Psoas muscle (tissue), 8 donors: ENCODE results near the gene SLF2. TPM values are rescaled to one million over a fixed set of nuclear protein-coding genes. Genes with fewer than 3 reads are reported as not detected.

Source experiments
- ATAC-seq, 4 donors: fragments of 200-7000 bp; cut with Tn5 transposase; one replicate each; pipeline ENCODE4 v1.9.1; 2020; ENCODE audit warnings: moderate library complexity in 3 of 4, mild to moderate bottlenecking in 2 of 4
- DNase-seq, 2 donors: peaks; one replicate each; pipeline ENCODE4 v3.0.0-alpha.2; 2020
- H3K27ac ChIP-seq: fragments of 200-600 bp; one replicate; pipeline ENCODE4 v1.8.0; 2022
- H3K27me3 ChIP-seq, 3 donors: fragments of 200-600 bp in 1 of 3; one replicate each; pipeline versions ENCODE4 v1.6.1 to v1.8.0; 2013 to 2022; ENCODE audit warnings: low read length in 2 of 3, mild to moderate bottlenecking in 2 of 3, moderate library complexity in 1 of 3; ENCODE audit not compliant: insufficient read depth in 3 of 3
- H3K36me3 ChIP-seq, 2 donors: fragments of 200-600 bp in 1 of 2; one replicate each; pipeline versions ENCODE4 v1.6.1 to v1.8.0; 2013 to 2022; ENCODE audit warnings: low read depth in 1 of 2, mild to moderate bottlenecking in 1 of 2, moderate library complexity in 1 of 2; ENCODE audit not compliant: insufficient read depth in 1 of 2
- H3K4me1 ChIP-seq: fragments of 200-600 bp; one replicate; pipeline ENCODE4 v1.8.0; 2022
- H3K4me3 ChIP-seq: fragments of 200-600 bp; one replicate; pipeline ENCODE4 v1.8.0; 2022; ENCODE audit warnings: mild to moderate bottlenecking
- H3K9me3 ChIP-seq: fragments of 200-600 bp; one replicate; pipeline ENCODE4 v1.8.0; 2022
- WGBS, 3 donors: extraction: QIAGEN DNeasy Blood & Tissue Kit; methylation state at CpG; one replicate each; pipeline versions ENCODE4 v1.1.6 to v1.1.7; 2013; 5-methylcytosine and 5-hydroxymethylcytosine counted together
- intact Hi-C, 2 donors: fragments of 100-400 bp; cut with DNase I; formaldehyde crosslinking; loops; one replicate each; pipeline versions ENCODE4 v1.11.0 to v1.14.2; 2022
- polyA plus RNA-seq, 3 donors: library from polyadenylated mRNA; stranded (reverse); fragments of 200-250 nt; gene quantifications; one replicate each; pipeline ENCODE4 v1.2.3, GENCODE V29; 2013
- total RNA-seq, 4 donors: library from RNA; stranded (reverse); fragmentation: NEBNext Ultra II Directional in 2 of 4; extraction: Animal tissue kit (Norgen Biotek cat#: 25700) in 2 of 4; gene quantifications; one replicate each; pipeline versions ENCODE4 v1.2.1 to v1.2.4, GENCODE V29; 2021 to 2023
- TF ChIP-seq, protein P1 (sequence below): fragments of 200-600 bp; IDR thresholded peaks from one replicate; pipeline ENCODE4 v1.8.0; 2022; ENCODE audit warnings: antibody characterized with exemption
- donor health status: healthy with polysubstance abuse.
- donor health status: DM: no; HTN: no; CAD: no; lungs with moderate emphysema.
- donor health status: Bipolar disorder and iron deficiency.
- donor health status: healthy.
- donor health status: DM: yes; HTN: yes; CAD: no.
- donor health status: DM: no; HTN: no; CAD: no.
- donor health status: DM: no; HTN: no; CAD: no.
- donor health status: DM: yes; HTN: yes; CAD: no.

Gene SLF2
- total and polyA plus RNA-seq, 7 donors, result 8.0 to 26.9 (median 20.1) TPM

DNA sequence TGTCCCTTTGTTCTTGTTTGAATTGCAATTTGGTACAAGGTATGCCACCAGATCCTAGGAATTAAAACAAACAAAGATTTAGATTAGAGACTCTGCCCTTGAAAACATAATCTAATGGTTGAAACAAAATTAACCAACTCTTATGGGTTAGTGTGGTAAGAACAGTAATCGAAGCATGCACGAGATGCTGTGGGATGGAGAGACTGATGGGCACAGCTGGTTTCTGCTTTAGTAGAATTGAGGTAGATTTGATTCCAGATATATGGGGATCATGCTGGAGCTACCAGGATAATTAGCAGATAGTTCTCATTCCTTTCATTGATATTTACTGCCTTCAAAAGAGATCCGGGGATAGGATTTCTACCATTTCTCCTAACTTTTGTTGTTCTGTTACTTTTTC is 36.2 kb downstream of the SLF2 start:
- Histone ChIP-seq H3K27me3 (no peaks in the 10 kb centered on the region), H3K36me3 (peaks cover 6 to 99% of the 10 kb centered on the region in 2 donors), H3K27ac (no peak overlapping the region), H3K4me1 (no peaks in the 10 kb centered on the region), H3K9me3 (no peaks in the 10 kb centered on the region), H3K4me3 (no peak overlapping the region)
- DNase-seq (no peak), ATAC-seq (no peak)
- TF ChIP-seq, protein P1, sequence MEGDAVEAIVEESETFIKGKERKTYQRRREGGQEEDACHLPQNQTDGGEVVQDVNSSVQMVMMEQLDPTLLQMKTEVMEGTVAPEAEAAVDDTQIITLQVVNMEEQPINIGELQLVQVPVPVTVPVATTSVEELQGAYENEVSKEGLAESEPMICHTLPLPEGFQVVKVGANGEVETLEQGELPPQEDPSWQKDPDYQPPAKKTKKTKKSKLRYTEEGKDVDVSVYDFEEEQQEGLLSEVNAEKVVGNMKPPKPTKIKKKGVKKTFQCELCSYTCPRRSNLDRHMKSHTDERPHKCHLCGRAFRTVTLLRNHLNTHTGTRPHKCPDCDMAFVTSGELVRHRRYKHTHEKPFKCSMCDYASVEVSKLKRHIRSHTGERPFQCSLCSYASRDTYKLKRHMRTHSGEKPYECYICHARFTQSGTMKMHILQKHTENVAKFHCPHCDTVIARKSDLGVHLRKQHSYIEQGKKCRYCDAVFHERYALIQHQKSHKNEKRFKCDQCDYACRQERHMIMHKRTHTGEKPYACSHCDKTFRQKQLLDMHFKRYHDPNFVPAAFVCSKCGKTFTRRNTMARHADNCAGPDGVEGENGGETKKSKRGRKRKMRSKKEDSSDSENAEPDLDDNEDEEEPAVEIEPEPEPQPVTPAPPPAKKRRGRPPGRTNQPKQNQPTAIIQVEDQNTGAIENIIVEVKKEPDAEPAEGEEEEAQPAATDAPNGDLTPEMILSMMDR, result no peak
- intact Hi-C loops, result no loop called here
- 53 to 80% (median 68%) methylated on average over 3 of the region's 3 CpGs for WGBS, 3 donors

DNA sequence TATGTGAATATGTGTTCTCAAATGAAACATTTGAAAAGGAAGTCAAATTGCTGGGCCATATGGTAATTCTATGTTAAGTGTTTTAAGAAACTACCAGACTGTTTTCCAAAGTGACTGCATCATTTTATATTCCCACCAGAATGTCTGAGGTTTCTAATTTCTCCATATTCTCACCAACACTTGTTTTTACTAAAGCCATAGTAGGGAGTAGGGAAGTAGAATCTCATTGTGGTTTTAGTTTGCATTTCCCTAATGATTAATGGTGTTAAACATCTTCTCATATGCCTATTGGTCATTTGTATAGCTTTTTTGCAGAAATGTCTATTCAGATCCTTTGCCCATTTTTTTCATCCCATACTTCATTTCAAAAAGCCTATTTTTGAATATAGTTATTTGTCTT is 47.5 kb downstream of the SLF2 start:
- no peak for DNase-seq
- intact Hi-C loops, result loop anchor here in 1 of 2 donors (10.0 kb wide), 1 partner anchor 55 kb away; no protein-coding TSS in a partner anchor
- Histone ChIP-seq H3K27ac (no peak overlapping the region), H3K27me3 (no peaks in the 10 kb centered on the region), H3K36me3 (peaks cover 8 to 90% of the 10 kb centered on the region in 2 donors), H3K4me3 (no peak overlapping the region), H3K9me3 (no peaks in the 10 kb centered on the region), H3K4me1 (no peaks in the 10 kb centered on the region)
- ATAC-seq, result no peak
- TF ChIP-seq, protein P1, result no peak

DNA sequence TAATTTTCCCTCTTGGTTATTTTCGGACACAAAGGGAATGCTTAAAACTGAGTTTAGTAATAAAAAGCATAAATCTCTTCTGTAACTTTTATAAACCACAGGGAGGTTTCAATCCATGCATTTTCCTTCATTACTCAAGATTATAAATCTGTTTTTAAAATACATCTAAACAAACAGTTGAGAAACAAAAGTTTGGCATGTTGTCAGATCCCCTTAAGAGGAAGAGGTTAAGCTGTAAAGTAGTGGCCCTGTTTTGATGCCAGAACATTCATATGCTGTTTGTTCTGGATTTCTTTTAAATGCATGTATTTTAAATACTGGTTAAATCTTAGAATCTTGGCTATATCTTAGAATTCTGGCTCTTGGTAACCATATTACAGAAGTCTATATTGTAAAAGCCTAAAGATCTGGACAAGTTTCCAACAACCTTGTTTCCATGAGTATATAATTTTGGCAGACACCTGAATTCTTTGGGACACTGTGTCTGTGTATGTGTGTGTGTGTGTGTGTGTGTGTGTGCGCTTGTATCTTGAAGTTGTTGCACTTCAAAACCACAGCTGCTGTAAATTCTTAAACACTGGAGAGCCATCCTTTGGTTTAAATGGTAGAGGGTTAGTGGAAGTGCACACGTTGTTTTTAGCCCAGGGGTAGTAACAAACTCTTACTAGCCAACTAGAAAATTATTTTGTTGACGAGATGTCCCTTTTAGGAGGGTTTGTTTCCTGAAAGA is 49.8 kb downstream of the SLF2 start:
- Histone ChIP-seq H3K27ac (no peak overlapping the region), H3K4me3 (no peak overlapping the region), H3K9me3 (no peaks in the 10 kb centered on the region), H3K36me3 (peaks cover 12 to 80% of the 10 kb centered on the region in 2 donors), H3K27me3 (no peaks in the 10 kb centered on the region), H3K4me1 (no peaks in the 10 kb centered on the region)
- intact Hi-C loops, result loop anchor here in 1 of 2 donors (10.0 kb wide), 1 partner anchor 52 kb away; no protein-coding TSS in a partner anchor
- ATAC-seq (no peak), DNase-seq (no peak)
- TF ChIP-seq, protein P1, result no peak
- 65 to 73% (median 69%) methylated on average over 4 of the region's 4 CpGs for WGBS, 3 donors

- no peak overlapping the region for H3K4me3 ChIP-seq
- no peak overlapping the region for H3K27ac ChIP-seq
- peaks cover 9 to 67% of the 10 kb centered on the region in 2 donors for H3K36me3 ChIP-seq
- ATAC-seq, result no peak
- WGBS, 3 donors, result 80 to 91% (median 87%) methylated on average over 1 of the region's 1 CpG
- intact Hi-C loops, result loop anchor here in 1 of 2 donors (10.0 kb wide), 1 partner anchor 51 kb away; no protein-coding TSS in a partner anchor
- no peaks in the 10 kb centered on the region for H3K9me3 ChIP-seq
- TF ChIP-seq, protein P1, result no peak
- H3K4me1 ChIP-seq, result peaks cover 4% of the 10 kb centered on the region
- no peak for DNase-seq
- H3K27me3 ChIP-seq, result no peaks in the 10 kb centered on the region
Observed at GRCh38 chr10:100963826-100964225, 51.1 kb downstream of the SLF2 start.
